ENCODE results near the gene PDGFD.

DNA sequence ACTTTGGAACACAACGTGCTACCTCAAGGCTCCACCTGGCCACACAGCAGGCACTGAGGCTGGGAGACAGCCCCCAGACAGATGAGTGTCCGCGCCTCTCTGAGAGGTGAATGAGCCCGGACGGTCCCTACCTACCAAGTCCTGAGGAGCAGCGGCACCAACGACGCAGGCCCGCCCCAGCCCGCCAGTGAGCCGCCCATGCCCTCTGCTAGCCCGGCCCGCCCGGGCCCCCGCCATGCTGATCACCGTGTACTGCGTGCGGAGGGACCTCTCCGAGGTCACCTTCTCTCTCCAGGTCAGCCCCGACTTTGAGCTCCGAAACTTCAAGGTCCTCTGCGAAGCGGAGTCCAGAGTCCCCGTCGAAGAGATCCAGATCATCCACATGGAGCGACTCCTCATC, 127.4 kb downstream of the PDGFD start, which contains the start of gene DDI1:
- TF ChIP-seq NR3C1 (CRISPR knock-in tag; conservative IDR thresholded peaks at IDR 0.05; ENCODE audit: low read depth) (no peak), ZNF232 (CRISPR knock-in tag; IDR thresholded peaks at IDR 0.05) (no peak), FOXJ3 (CRISPR knock-in tag; IDR thresholded peaks at IDR 0.05; ENCODE audit: borderline replicate concordance) (no peak), ZNF121 (CRISPR knock-in tag; IDR thresholded peaks at IDR 0.05) (no peak), MYBL2 (CRISPR knock-in tag; IDR thresholded peaks at IDR 0.05) (no peak), NFE2L1 (CRISPR knock-in tag; IDR thresholded peaks at IDR 0.05) (no peak), SMAD4 (CRISPR knock-in tag; IDR thresholded peaks at IDR 0.05) (no peak), OVOL2 (CRISPR knock-in tag; IDR thresholded peaks at IDR 0.05; ENCODE audit: borderline replicate concordance) (no peak), ELF4 (CRISPR knock-in tag; IDR thresholded peaks at IDR 0.05; ENCODE audit: low read depth) (no peak), SP1 (CRISPR knock-in tag; conservative IDR thresholded peaks at IDR 0.05) (no peak)
- TF ChIP-seq, protein P1, sequence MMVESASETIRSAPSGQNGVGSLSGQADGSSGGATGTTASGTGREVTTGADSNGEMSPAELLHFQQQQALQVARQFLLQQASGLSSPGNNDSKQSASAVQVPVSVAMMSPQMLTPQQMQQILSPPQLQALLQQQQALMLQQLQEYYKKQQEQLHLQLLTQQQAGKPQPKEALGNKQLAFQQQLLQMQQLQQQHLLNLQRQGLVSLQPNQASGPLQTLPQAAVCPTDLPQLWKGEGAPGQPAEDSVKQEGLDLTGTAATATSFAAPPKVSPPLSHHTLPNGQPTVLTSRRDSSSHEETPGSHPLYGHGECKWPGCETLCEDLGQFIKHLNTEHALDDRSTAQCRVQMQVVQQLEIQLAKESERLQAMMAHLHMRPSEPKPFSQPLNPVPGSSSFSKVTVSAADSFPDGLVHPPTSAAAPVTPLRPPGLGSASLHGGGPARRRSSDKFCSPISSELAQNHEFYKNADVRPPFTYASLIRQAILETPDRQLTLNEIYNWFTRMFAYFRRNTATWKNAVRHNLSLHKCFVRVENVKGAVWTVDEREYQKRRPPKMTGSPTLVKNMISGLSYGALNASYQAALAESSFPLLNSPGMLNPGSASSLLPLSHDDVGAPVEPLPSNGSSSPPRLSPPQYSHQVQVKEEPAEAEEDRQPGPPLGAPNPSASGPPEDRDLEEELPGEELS (CRISPR knock-in tag; IDR thresholded peaks at IDR 0.05), result no peak
- TF ChIP-seq, protein P2, sequence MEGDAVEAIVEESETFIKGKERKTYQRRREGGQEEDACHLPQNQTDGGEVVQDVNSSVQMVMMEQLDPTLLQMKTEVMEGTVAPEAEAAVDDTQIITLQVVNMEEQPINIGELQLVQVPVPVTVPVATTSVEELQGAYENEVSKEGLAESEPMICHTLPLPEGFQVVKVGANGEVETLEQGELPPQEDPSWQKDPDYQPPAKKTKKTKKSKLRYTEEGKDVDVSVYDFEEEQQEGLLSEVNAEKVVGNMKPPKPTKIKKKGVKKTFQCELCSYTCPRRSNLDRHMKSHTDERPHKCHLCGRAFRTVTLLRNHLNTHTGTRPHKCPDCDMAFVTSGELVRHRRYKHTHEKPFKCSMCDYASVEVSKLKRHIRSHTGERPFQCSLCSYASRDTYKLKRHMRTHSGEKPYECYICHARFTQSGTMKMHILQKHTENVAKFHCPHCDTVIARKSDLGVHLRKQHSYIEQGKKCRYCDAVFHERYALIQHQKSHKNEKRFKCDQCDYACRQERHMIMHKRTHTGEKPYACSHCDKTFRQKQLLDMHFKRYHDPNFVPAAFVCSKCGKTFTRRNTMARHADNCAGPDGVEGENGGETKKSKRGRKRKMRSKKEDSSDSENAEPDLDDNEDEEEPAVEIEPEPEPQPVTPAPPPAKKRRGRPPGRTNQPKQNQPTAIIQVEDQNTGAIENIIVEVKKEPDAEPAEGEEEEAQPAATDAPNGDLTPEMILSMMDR (IDR thresholded peaks at IDR 0.05), result no peak
- TF ChIP-seq, protein P3, sequence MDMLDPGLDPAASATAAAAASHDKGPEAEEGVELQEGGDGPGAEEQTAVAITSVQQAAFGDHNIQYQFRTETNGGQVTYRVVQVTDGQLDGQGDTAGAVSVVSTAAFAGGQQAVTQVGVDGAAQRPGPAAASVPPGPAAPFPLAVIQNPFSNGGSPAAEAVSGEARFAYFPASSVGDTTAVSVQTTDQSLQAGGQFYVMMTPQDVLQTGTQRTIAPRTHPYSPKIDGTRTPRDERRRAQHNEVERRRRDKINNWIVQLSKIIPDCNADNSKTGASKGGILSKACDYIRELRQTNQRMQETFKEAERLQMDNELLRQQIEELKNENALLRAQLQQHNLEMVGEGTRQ (CRISPR knock-in tag; IDR thresholded peaks at IDR 0.05), result no peak
- TF ChIP-seq, protein P4, sequence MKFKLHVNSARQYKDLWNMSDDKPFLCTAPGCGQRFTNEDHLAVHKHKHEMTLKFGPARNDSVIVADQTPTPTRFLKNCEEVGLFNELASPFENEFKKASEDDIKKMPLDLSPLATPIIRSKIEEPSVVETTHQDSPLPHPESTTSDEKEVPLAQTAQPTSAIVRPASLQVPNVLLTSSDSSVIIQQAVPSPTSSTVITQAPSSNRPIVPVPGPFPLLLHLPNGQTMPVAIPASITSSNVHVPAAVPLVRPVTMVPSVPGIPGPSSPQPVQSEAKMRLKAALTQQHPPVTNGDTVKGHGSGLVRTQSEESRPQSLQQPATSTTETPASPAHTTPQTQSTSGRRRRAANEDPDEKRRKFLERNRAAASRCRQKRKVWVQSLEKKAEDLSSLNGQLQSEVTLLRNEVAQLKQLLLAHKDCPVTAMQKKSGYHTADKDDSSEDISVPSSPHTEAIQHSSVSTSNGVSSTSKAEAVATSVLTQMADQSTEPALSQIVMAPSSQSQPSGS (CRISPR knock-in tag; IDR thresholded peaks at IDR 0.05; ENCODE audit: borderline replicate concordance, low read depth), result no peak

Data from WTC11 (cell line).